ENCODE results near the gene LRIG1.

Gene LRIG1

GRCh38 chr3:66390013-66390412 lies 110.8 kb downstream of the LRIG1 start:
- in situ Hi-C loops (cut with HindIII; ENCODE audit: low sequenced_read_pairs) = no loop called here
- TF ChIP-seq, protein P1, sequence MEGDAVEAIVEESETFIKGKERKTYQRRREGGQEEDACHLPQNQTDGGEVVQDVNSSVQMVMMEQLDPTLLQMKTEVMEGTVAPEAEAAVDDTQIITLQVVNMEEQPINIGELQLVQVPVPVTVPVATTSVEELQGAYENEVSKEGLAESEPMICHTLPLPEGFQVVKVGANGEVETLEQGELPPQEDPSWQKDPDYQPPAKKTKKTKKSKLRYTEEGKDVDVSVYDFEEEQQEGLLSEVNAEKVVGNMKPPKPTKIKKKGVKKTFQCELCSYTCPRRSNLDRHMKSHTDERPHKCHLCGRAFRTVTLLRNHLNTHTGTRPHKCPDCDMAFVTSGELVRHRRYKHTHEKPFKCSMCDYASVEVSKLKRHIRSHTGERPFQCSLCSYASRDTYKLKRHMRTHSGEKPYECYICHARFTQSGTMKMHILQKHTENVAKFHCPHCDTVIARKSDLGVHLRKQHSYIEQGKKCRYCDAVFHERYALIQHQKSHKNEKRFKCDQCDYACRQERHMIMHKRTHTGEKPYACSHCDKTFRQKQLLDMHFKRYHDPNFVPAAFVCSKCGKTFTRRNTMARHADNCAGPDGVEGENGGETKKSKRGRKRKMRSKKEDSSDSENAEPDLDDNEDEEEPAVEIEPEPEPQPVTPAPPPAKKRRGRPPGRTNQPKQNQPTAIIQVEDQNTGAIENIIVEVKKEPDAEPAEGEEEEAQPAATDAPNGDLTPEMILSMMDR (IDR thresholded peaks at IDR 0.05; ENCODE audit: low read depth, low read length) = no peak
- DNase-seq (ENCODE audit: low read depth, low spot score) = no peak
- H3K4me3 ChIP-seq (ENCODE audit: low read depth, low read length) = no peak overlapping the region

GRCh38 chr3:66386925-66387650 lies 113.7 kb downstream of the LRIG1 start:
- DNase-seq (ENCODE audit: low read depth, low spot score) = no peak
- TF ChIP-seq, protein P1 (IDR thresholded peaks at IDR 0.05; ENCODE audit: low read depth, low read length) = no peak
- in situ Hi-C loops (cut with HindIII; ENCODE audit: low sequenced_read_pairs) = no loop called here
- no peak overlapping the region for H3K4me3 ChIP-seq (ENCODE audit: low read depth, low read length)

GRCh38 chr3:66386011-66386924 lies 114.6 kb downstream of the LRIG1 start:
- TF ChIP-seq, protein P1 (IDR thresholded peaks at IDR 0.05; ENCODE audit: low read depth, low read length) = no peak
- no peak for DNase-seq (ENCODE audit: low read depth, low spot score)
- H3K4me3 ChIP-seq (ENCODE audit: low read depth, low read length) = no peak overlapping the region
- in situ Hi-C loops (cut with HindIII; ENCODE audit: low sequenced_read_pairs) = no loop called here

GRCh38 chr3:66385066-66385465 lies 115.8 kb downstream of the LRIG1 start:
- TF ChIP-seq, protein P1 (IDR thresholded peaks at IDR 0.05; ENCODE audit: low read depth, low read length) = no peak
- no peak overlapping the region for H3K4me3 ChIP-seq (ENCODE audit: low read depth, low read length)
- no peak for DNase-seq (ENCODE audit: low read depth, low spot score)
- in situ Hi-C loops (cut with HindIII; ENCODE audit: low sequenced_read_pairs) = no loop called here

- DNase-seq (ENCODE audit: low read depth, low spot score) = no peak
- TF ChIP-seq, protein P1 (IDR thresholded peaks at IDR 0.05; ENCODE audit: low read depth, low read length) = no peak
- in situ Hi-C loops (cut with HindIII; ENCODE audit: low sequenced_read_pairs) = no loop called here
- H3K4me3 ChIP-seq (ENCODE audit: low read depth, low read length) = no peak overlapping the region
These were observed 116.7 kb downstream of the LRIG1 start for GRCh38 chr3:66383998-66384745.

DNA sequence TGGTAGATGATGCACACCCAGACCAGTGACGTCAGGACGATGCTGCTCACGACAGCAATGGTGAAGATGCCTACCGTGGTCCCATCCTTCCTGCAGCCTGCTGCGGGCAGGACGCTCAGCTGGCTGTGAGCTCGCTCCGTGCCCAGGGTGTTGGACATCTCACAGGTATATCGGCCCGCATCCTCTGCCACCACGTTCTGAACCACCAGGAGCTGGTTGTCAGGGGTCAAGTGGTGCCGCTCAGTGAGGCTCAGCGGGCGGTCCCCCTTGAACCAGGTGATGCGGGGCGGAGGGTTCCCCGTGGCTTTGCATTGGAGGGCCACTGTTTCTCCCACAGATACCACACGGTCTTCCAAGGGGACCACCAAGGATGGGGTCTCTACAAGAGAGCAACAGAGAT lies 117.8 kb downstream of the LRIG1 start:
- H3K4me3 ChIP-seq (ENCODE audit: low read depth, low read length) = no peak overlapping the region
- in situ Hi-C loops (cut with HindIII; ENCODE audit: low sequenced_read_pairs) = no loop called here
- TF ChIP-seq, protein P1 (IDR thresholded peaks at IDR 0.05; ENCODE audit: low read depth, low read length) = no peak

More for the DNA sequence above, 117.8 kb downstream of the LRIG1 start:
- no peak for DNase-seq (ENCODE audit: low read depth, low spot score)

All from astrocyte of the spinal cord (primary cell).